Prostate gland (tissue), 2 donors: ENCODE measurements around the gene HIVEP2. TPM values are rescaled to one million over a fixed set of nuclear protein-coding genes. Genes with fewer than 3 reads are reported as not detected.

ENCODE experiments used
- DNase-seq: peaks from one replicate; pipeline ENCODE4 v3.0.0-alpha.2; 2019; ENCODE audit warnings: low spot score
- H3K27ac ChIP-seq, 2 donors: fragments of 200-600 bp; sonication (generic); 2 replicates each; pipeline ENCODE4 v1.5.1; 2017 to 2019
- H3K27me3 ChIP-seq: fragments of 200-600 bp; sonication (generic); replicated peaks from 2 replicates; pipeline ENCODE4 v1.5.1; 2019; ENCODE audit not compliant: insufficient read depth
- H3K36me3 ChIP-seq, 2 donors: fragments of 200-600 bp; sonication (generic); 1 replicate in 1 of 2; 2 replicates in 1 of 2; pipeline versions ENCODE4 v1.5.1 to v1.8.1; 2017 to 2019
- H3K4me1 ChIP-seq: fragments of 200-600 bp; sonication (generic); replicated peaks from 2 replicates; pipeline ENCODE4 v1.5.1; 2019
- H3K4me3 ChIP-seq, 2 donors: fragments of 200-600 bp; sonication (generic); 2 replicates each; pipeline ENCODE4 v1.5.1; 2017 to 2019
- H3K9me3 ChIP-seq: fragments of 200-600 bp; sonication (generic); 2 replicates; pipeline ENCODE4 v1.5.1; 2017
- CTCF ChIP-seq, 4 experiments: fragments of 200-600 bp in 2 of 4; fragments of 450-650 bp in 2 of 4; sonication (generic) in 2 of 4; IDR thresholded peaks; 1 replicate in 3 of 4; 2 replicates in 1 of 4; pipeline ENCODE4 v1.5.1; 2016 to 2019; ENCODE audit warnings: antibody characterized with exemption in 4 of 4, mild to moderate bottlenecking in 2 of 4, moderate library complexity in 2 of 4
- POLR2A ChIP-seq: fragments of 450-650 bp; IDR thresholded peaks from one replicate; pipeline ENCODE4 v1.6.1; 2016; ENCODE audit warnings: antibody characterized with exemption, mild to moderate bottlenecking
- POLR2AphosphoS5 ChIP-seq: sonication (generic); formaldehyde crosslinking; IDR thresholded peaks from one replicate; pipeline ENCODE4 v1.6.1; 2017; ENCODE audit warnings: antibody characterized with exemption
- WGBS: methylation state at CpG from one replicate; pipeline ENCODE4 v1.1.5; 2018; 5-methylcytosine and 5-hydroxymethylcytosine counted together
- intact Hi-C: fragments of 100-400 bp; cut with DNase I; formaldehyde crosslinking; loops from one replicate; pipeline ENCODE4 v1.14.2; 2022
- total RNA-seq, 2 donors: library from RNA; depleted of rRNA; stranded (reverse); fragments of >200 nt; gene quantifications; one replicate each; pipeline ENCODE4 v1.1.0, GENCODE V29; 2016

HIVEP2 gene
- total RNA-seq, 2 donors from 2014 or later: 15.8 to 19.3 TPM

DNA sequence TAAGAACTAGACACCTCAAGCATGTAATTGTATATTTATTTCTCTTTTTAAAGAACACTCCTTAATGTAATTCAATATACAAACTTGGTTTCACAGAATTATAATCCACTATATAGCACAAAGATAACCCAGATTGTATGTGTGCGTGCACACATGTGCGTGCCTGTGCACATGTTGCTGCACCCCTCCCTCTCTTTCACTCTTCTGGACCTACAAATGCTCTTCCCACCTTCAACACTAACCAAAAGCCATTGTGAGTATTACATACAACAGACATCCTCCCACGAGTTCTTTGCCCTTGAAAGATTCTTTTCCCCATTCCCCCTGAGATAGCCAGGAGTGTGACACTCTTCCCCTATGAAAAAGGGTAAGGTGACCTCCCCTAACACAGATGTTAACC lies 193.5 kb downstream of the HIVEP2 start:
- Histone ChIP-seq H3K27me3 (no peaks in the 10 kb centered on the region), H3K9me3 (no peaks in the 10 kb centered on the region), H3K36me3 (no peaks in the 10 kb centered on the region), H3K4me1 (no peaks in the 10 kb centered on the region), H3K4me3 (no peak overlapping the region), H3K27ac (no peak overlapping the region)
- WGBS: 92% methylated on average over 3 of the region's 3 CpGs
- no peak for DNase-seq
- intact Hi-C loops: no loop called here
- no peak for TF ChIP-seq POLR2A
- no peak for TF ChIP-seq POLR2AphosphoS5
- TF ChIP-seq CTCF (IDR thresholded peaks at IDR 0.05): no peak

GRCh38 chr6:142750998-142751397 lies 194.0 kb downstream of the HIVEP2 start:
- 88% methylated on average over 1 of the region's 1 CpG for WGBS
- no peak overlapping the region for H3K4me3 ChIP-seq
- H3K27me3 ChIP-seq: no peaks in the 10 kb centered on the region
- H3K36me3 ChIP-seq: no peaks in the 10 kb centered on the region
- no peaks in the 10 kb centered on the region for H3K9me3 ChIP-seq
- TF ChIP-seq POLR2A (no peak), CTCF (IDR thresholded peaks at IDR 0.05) (no peak), POLR2AphosphoS5 (no peak)
- no peaks in the 10 kb centered on the region for H3K4me1 ChIP-seq
- intact Hi-C loops: no loop called here
- H3K27ac ChIP-seq: no peak overlapping the region
- DNase-seq: no peak

DNA sequence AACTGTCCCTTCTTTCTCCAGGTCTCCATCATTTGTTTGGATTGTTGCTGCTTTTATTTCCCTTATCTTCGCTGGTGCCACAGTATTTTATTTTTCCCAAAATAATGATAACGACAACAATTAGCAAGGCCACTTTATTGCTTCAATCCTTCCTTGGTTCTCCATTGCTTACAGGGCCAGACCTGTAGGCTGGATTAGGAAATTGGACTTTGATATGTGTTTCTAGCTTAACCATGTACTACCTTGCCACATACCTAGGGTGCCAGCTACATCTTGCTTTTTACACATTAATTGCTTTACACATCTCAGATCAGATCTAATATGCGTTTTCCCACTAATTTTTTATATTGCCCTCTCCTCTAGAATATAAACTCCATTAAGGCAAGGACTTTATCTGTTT lies 195.4 kb downstream of the HIVEP2 start:
- H3K4me1 ChIP-seq: no peaks in the 10 kb centered on the region
- H3K27ac ChIP-seq: no peak overlapping the region
- intact Hi-C loops: no loop called here
- H3K27me3 ChIP-seq: no peaks in the 10 kb centered on the region
- no peaks in the 10 kb centered on the region for H3K9me3 ChIP-seq
- H3K36me3 ChIP-seq: no peaks in the 10 kb centered on the region
- TF ChIP-seq CTCF (IDR thresholded peaks at IDR 0.05): no peak
- no peak for TF ChIP-seq POLR2A
- TF ChIP-seq POLR2AphosphoS5: no peak
- H3K4me3 ChIP-seq: no peak overlapping the region
- no peak for DNase-seq
- 93% methylated on average over 3 of the region's 3 CpGs for whole genome bisulfite sequencing

DNA sequence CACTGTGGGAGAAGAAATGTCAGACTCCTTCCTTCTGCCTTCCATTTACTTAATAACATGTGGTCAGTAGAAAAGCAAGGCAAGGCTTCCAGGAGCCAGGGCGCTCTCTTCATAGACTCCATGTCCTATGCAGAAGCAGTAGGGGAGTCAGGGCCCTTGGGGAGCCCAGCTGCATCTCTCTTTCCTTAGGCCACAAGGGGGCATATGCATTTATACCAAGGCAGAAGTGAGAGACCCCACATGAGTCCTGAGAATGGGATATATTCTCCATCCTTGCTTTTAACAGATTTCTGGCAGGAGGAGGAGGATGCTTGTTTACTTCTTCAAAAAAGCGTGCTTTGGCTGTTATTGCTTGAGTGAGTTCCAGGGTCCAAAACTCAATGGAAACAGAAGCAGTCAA lies 198.5 kb downstream of the HIVEP2 start:
- Histone ChIP-seq H3K4me1 (no peaks in the 10 kb centered on the region), H3K4me3 (no peak overlapping the region), H3K36me3 (no peaks in the 10 kb centered on the region), H3K27ac (no peak overlapping the region), H3K9me3 (no peaks in the 10 kb centered on the region), H3K27me3 (no peaks in the 10 kb centered on the region)
- intact Hi-C loops: no loop called here
- whole genome bisulfite sequencing: 90% methylated on average over 2 of the region's 2 CpGs
- TF ChIP-seq POLR2AphosphoS5 (no peak), CTCF (IDR thresholded peaks at IDR 0.05) (no peak), POLR2A (no peak)
- DNase-seq: no peak

DNA sequence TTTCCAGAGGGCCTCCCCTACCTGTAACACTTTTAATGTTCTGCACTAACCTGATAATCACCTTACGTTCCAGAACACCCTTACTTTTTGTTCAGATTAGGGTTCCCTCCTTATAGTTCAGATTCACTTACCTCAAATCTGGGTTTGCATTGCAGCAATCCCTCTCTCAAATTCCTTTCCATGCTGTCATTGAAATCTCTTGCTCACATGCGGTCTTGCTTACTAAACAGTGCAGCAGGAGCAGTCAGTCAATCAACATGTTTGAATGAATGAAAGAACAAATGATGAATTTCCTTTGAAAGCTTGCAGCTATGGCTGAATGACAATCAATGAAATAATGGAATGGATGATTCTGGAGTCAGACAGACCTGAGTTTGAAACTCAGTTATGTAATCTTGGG lies 200.1 kb downstream of the HIVEP2 start:
- TF ChIP-seq CTCF (IDR thresholded peaks at IDR 0.05): no peak
- TF ChIP-seq POLR2AphosphoS5: no peak
- no peak for TF ChIP-seq POLR2A
- no peaks in the 10 kb centered on the region for H3K36me3 ChIP-seq
- H3K27me3 ChIP-seq: no peaks in the 10 kb centered on the region
- intact Hi-C loops: no loop called here
- no peak overlapping the region for H3K27ac ChIP-seq
- no peaks in the 10 kb centered on the region for H3K9me3 ChIP-seq
- DNase-seq: no peak
- no peaks in the 10 kb centered on the region for H3K4me1 ChIP-seq
- WGBS: 93% methylated on average over 2 of the region's 2 CpGs
- no peak overlapping the region for H3K4me3 ChIP-seq
